ENCODE measurements around the gene DPAGT1.
A peak's percentile ranks its signal among the peaks of the same experiment; 100 is the strongest.

DPAGT1 gene

DNA sequence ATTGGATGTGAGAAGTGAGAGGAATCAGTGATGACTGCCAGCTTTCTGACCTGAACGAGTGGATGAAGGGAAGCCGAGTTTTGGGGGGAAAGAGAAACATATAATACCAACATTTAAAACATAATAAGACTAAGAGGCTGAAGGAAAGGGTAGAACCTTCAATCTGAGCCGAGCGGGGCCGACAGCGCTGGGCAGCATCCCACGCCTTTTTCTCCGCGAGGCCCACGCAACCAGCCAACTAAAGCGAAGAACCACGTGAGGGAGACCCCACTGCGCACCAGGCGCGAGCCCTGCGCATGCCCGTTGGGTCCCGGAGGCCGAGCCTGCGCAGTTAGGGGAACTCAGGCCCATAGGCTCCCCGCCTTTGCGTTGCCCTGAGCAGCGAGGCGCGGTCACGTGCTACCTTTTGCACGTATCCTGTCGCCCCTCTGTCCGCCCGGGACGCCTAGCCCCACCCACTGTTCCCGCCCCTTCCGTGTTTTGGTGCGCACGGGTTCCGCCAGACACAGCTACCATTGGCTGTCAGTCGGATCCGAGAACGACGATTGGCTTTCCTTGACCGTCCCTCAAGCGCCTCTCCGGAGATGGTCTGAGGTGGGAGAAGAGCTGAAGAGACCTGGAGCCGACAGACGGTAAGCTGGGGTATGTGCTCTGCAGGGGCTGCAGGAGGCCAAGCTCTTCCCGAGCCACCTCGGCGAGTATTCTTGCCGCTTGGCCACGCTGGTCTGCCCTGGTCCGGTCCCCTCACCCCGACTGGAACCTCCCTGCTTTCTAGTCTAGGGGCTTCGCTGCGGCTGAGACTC lies 19.6 kb upstream of the DPAGT1 start, which contains the start of gene HINFP:
TSS of gene HINFP (plus strand) at position 573 of the 803 bp plus-strand sequence. CDS start 5,365 bp downstream, outside the sequence.
- peak within 1 kb of the TSS; percentile 78 to 86 for H3K27ac ChIP-seq
- no peak for TF ChIP-seq CTCF (IDR thresholded peaks at IDR 0.05)
- DNase-seq (ENCODE audit: low spot score) = peak; percentile 100
- H3K4me3 ChIP-seq = peak within 1 kb of the TSS; percentile 81

DNA sequence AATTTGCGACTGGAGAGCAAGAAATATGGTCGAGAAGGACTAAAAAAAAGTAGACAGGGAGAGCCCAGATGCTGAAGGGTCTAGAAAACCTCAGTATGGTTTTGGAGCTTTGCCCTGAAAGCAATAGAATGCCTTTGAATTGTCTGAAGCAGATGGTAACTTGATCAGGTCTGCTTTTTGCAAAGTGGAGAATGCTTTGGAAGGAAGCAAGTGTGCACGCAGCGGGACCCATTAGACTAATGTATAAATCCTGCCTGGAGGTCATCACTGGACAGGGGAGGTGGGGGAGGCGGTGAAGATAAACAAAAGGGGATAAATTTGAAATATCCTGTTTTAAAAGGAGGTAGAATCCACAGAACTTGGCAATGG lies 19.0 kb upstream of the DPAGT1 start:
- Histone ChIP-seq H3K27ac (peak overlapping the region; percentile 78 to 85), H3K4me3 (peak overlapping the region; percentile 81)
- DNase-seq (ENCODE audit: low spot score) = no peak

GRCh38 chr11:119118946-119119345 lies 17.3 kb upstream of the DPAGT1 start:
- DNase-seq (ENCODE audit: low spot score) = no peak
- no peak for TF ChIP-seq CTCF (IDR thresholded peaks at IDR 0.05)
- H3K27ac ChIP-seq = no peak overlapping the region
- H3K4me3 ChIP-seq = no peak overlapping the region

More for the DNA sequence above, 19.0 kb upstream of the DPAGT1 start:
- TF ChIP-seq CTCF (IDR thresholded peaks at IDR 0.05) = no peak

DNA sequence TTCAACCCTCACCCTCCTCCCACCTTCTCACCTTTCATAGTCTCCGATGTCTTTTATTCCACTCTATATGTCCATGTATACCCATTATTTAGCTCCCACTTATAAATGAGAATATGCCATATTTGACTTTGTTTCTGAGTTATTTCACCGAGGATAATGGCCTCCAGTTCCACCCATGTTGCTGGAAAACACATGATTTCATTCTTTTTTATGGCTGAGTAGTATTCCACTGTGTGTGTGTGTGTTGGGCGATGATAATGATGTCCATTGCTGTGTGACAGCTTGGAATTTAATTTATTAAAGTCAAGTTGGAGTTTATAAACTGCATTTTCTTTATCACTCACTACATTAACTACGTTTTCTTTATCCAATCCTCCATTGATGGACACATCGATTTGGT lies 16.6 kb upstream of the DPAGT1 start:
- H3K27ac ChIP-seq = no peak overlapping the region
- no peak for TF ChIP-seq CTCF (IDR thresholded peaks at IDR 0.05)
- DNase-seq (ENCODE audit: low spot score) = no peak
- H3K4me3 ChIP-seq = no peak overlapping the region

- Histone ChIP-seq H3K4me3 (no peak overlapping the region), H3K27ac (no peak overlapping the region)
- TF ChIP-seq CTCF (IDR thresholded peaks at IDR 0.05) = no peak
- peak; percentile 28 for DNase-seq (ENCODE audit: low spot score)
These were observed 15.5 kb upstream of the DPAGT1 start for GRCh38 chr11:119117004-119117706.

DNA sequence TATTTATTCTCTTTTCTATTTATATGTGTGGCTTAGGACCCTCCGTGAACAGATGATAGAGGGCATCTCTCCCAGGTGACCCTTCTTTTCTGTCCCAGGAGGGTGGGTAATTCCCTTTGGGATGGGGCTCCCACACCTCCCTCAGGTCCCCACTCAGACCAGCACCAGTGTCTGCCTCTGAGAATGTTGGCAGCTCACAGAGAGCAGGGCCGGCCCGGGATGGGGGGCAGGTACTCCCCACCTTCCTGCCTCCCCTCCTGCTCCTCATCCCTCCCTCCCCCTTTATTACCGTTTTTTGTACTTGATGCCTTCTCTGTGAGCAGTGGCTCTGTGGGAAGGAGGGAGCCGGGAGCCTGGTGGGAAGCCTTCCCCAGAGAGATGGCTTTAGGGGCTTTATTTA lies 14.9 kb upstream of the DPAGT1 start:
- Histone ChIP-seq H3K4me3 (no peak overlapping the region), H3K27ac (peak overlapping the region in 1 of 2 donors; percentile 64)
- TF ChIP-seq CTCF (IDR thresholded peaks at IDR 0.05) = no peak
- peak; percentile 62 for DNase-seq (ENCODE audit: low spot score)
